Adipocyte (in vitro differentiated cells): ENCODE results near the gene MTUS2.

Experiments used
- DNase-seq: peaks from one replicate; pipeline ENCODE4 v3.0.0-alpha.2; 2015; ENCODE audit warnings: low read depth
- H3K27me3 ChIP-seq: replicated peaks from 2 replicates; pipeline ENCODE4 v1.7.0; 2013; ENCODE audit warnings: mild to moderate bottlenecking, low read length, moderate library complexity; ENCODE audit not compliant: control insufficient read depth, insufficient read depth
- H3K36me3 ChIP-seq: 2 replicates; pipeline ENCODE4 v1.7.0; 2013; ENCODE audit warnings: low read length, mild to moderate bottlenecking, moderate library complexity; ENCODE audit not compliant: control insufficient read depth, insufficient read depth, severe bottlenecking
- H3K4me1 ChIP-seq: 2 replicates; pipeline ENCODE4 v1.7.0; 2013; ENCODE audit warnings: mild to moderate bottlenecking, low read length, moderate library complexity; ENCODE audit not compliant: control insufficient read depth, insufficient read depth
- H3K4me3 ChIP-seq: 2 replicates; pipeline ENCODE4 v1.7.0; 2013; ENCODE audit warnings: mild to moderate bottlenecking, low read length, moderate library complexity
- H3K9ac ChIP-seq: 2 replicates; pipeline ENCODE4 v1.7.0; 2013; ENCODE audit warnings: mild to moderate bottlenecking, low read length, moderate library complexity
- H3K9me3 ChIP-seq: 2 replicates; pipeline ENCODE4 v1.7.0; 2013; ENCODE audit warnings: mild to moderate bottlenecking, low read length, moderate library complexity; ENCODE audit not compliant: control insufficient read depth

The MTUS2 gene

GRCh38 chr13:29458419-29458818 lies 638.3 kb downstream of the MTUS2 start:
- no peak overlapping the region for H3K4me3 ChIP-seq
- H3K9ac ChIP-seq: no peak overlapping the region
- no peaks in the 10 kb centered on the region for H3K27me3 ChIP-seq
- peaks cover 11% of the 10 kb centered on the region for H3K4me1 ChIP-seq
- H3K9me3 ChIP-seq: no peaks in the 10 kb centered on the region
- no peak for DNase-seq
- no peaks in the 10 kb centered on the region for H3K36me3 ChIP-seq

- no peaks in the 10 kb centered on the region for H3K27me3 ChIP-seq
- no peak for DNase-seq
Observed at GRCh38 chr13:29459813-29460355, 639.7 kb downstream of the MTUS2 start.

GRCh38 chr13:29464105-29464679 lies 644.1 kb downstream of the MTUS2 start:
- Histone ChIP-seq H3K9me3 (no peaks in the 10 kb centered on the region), H3K27me3 (no peaks in the 10 kb centered on the region), H3K4me1 (peaks cover 9% of the 10 kb centered on the region), H3K4me3 (no peak overlapping the region), H3K9ac (no peak overlapping the region), H3K36me3 (no peaks in the 10 kb centered on the region)
- DNase-seq: no peak

More at GRCh38 chr13:29459813-29460355, 639.7 kb downstream of the MTUS2 start:
- H3K9ac ChIP-seq: no peak overlapping the region
- no peaks in the 10 kb centered on the region for H3K36me3 ChIP-seq
- peaks cover 5% of the 10 kb centered on the region for H3K4me1 ChIP-seq
- no peak overlapping the region for H3K4me3 ChIP-seq
- H3K9me3 ChIP-seq: no peaks in the 10 kb centered on the region

GRCh38 chr13:29465741-29466293 lies 645.7 kb downstream of the MTUS2 start:
- no peaks in the 10 kb centered on the region for H3K27me3 ChIP-seq
- H3K4me1 ChIP-seq: peaks cover 9% of the 10 kb centered on the region
- H3K9me3 ChIP-seq: no peaks in the 10 kb centered on the region
- H3K36me3 ChIP-seq: no peaks in the 10 kb centered on the region
- H3K4me3 ChIP-seq: no peak overlapping the region
- H3K9ac ChIP-seq: no peak overlapping the region
- DNase-seq: peak; percentile 61

- H3K27me3 ChIP-seq: no peaks in the 10 kb centered on the region
- H3K9ac ChIP-seq: no peak overlapping the region
- H3K36me3 ChIP-seq: no peaks in the 10 kb centered on the region
- no peaks in the 10 kb centered on the region for H3K9me3 ChIP-seq
- H3K4me3 ChIP-seq: no peak overlapping the region
- DNase-seq: no peak
- H3K4me1 ChIP-seq: no peaks in the 10 kb centered on the region
Observed at GRCh38 chr13:29471551-29471950, 651.4 kb downstream of the MTUS2 start.

- peak; percentile 83 for DNase-seq
- no peaks in the 10 kb centered on the region for H3K36me3 ChIP-seq
- H3K9ac ChIP-seq: no peak overlapping the region
- no peaks in the 10 kb centered on the region for H3K27me3 ChIP-seq
- H3K4me3 ChIP-seq: no peak overlapping the region
- no peaks in the 10 kb centered on the region for H3K4me1 ChIP-seq
- H3K9me3 ChIP-seq: no peaks in the 10 kb centered on the region
Observed at GRCh38 chr13:29472332-29472961, 652.3 kb downstream of the MTUS2 start.

- no peak for DNase-seq
Observed at GRCh38 chr13:29473166-29473565, 653.0 kb downstream of the MTUS2 start.

GRCh38 chr13:29474991-29475390 lies 654.9 kb downstream of the MTUS2 start:
- no peaks in the 10 kb centered on the region for H3K36me3 ChIP-seq
- no peak overlapping the region for H3K9ac ChIP-seq
- H3K4me1 ChIP-seq: no peaks in the 10 kb centered on the region

More at GRCh38 chr13:29473166-29473565, 653.0 kb downstream of the MTUS2 start:
- H3K9me3 ChIP-seq: no peaks in the 10 kb centered on the region
- H3K27me3 ChIP-seq: no peaks in the 10 kb centered on the region
- no peaks in the 10 kb centered on the region for H3K36me3 ChIP-seq
- no peak overlapping the region for H3K4me3 ChIP-seq
- H3K4me1 ChIP-seq: no peaks in the 10 kb centered on the region
- H3K9ac ChIP-seq: no peak overlapping the region

GRCh38 chr13:29476046-29476445 lies 655.9 kb downstream of the MTUS2 start:
- DNase-seq: no peak
- peaks cover 3% of the 10 kb centered on the region for H3K27me3 ChIP-seq
- H3K4me3 ChIP-seq: no peak overlapping the region
- no peaks in the 10 kb centered on the region for H3K4me1 ChIP-seq
- no peaks in the 10 kb centered on the region for H3K36me3 ChIP-seq
- H3K9me3 ChIP-seq: no peaks in the 10 kb centered on the region
- H3K9ac ChIP-seq: no peak overlapping the region

More at GRCh38 chr13:29474991-29475390, 654.9 kb downstream of the MTUS2 start:
- H3K9me3 ChIP-seq: no peaks in the 10 kb centered on the region
- DNase-seq: peak; percentile 71
- H3K4me3 ChIP-seq: no peak overlapping the region
- no peaks in the 10 kb centered on the region for H3K27me3 ChIP-seq

- H3K36me3 ChIP-seq: no peaks in the 10 kb centered on the region
- H3K27me3 ChIP-seq: peaks cover 7% of the 10 kb centered on the region
- no peak overlapping the region for H3K4me3 ChIP-seq
- H3K4me1 ChIP-seq: no peaks in the 10 kb centered on the region
- no peaks in the 10 kb centered on the region for H3K9me3 ChIP-seq
- no peak overlapping the region for H3K9ac ChIP-seq
- DNase-seq: no peak
Observed at GRCh38 chr13:29479716-29480492, 659.8 kb downstream of the MTUS2 start.
